Stimulated activated CD8-positive, alpha-beta memory T cell treated with anti-CD3 and anti-CD28 coated beads, Interleukin-15, amount 100 ng/mL, for 24 hours (primary cell): ENCODE data around the gene PANK1.
"Not testable (repeated sequence)": the region's sequence is repeated elsewhere in the genome, so short reads cannot be mapped to it uniquely, and the experiment has no call there.

Experiments
- DNase-seq: peaks from one replicate; pipeline ENCODE4 v3.0.0-alpha.2; 2020; ENCODE audit warnings: low read depth

The PANK1 gene

DNA sequence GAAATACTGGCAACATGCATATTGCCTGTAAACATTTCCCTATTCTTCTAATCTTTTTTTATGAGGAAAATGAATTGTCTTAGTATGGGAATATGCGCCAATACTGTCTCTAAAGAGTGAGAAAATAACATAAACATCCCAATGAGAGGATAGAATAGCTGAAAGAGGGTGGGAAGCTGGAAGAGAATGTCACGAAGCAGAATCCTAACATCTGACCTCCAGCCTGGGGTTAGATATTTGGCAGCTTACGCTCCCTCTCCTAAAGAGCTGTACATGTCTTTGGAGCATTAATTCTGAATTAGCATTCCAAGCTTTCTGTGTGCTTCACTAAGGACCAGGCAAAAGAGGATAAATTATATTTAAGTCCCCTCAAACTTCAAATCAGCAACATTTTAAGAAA, 78.0 kb downstream of the PANK1 start:
- no peak for DNase-seq

GRCh38 chr10:89566095-89566950, 78.7 kb downstream of the PANK1 start:
- DNase-seq: no peak

DNA sequence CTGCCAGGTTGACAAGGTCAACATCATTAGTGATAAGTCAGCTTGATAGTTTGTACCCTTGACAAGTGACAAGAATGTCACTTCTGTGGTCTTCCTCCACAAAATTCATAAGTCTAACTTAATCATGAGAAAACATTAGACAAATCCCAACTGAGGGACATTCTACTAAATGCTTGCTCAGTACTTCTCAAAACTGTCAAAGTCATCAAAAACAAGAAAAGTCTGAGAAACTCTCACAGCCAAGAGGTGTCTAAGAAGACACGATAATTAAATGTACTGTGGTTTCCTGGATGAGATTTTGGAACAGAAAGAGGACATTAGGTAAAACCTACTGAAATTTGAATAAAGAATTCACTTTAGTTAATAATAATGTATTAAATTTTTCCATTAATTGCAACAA, 79.9 kb downstream of the PANK1 start:
- DNase-seq: no peak

GRCh38 chr10:89563861-89564478, 81.1 kb downstream of the PANK1 start:
- DNase-seq: no peak

- DNase-seq: no peak
These were observed 81.7 kb downstream of the PANK1 start for GRCh38 chr10:89563311-89563710.

GRCh38 chr10:89556600-89556999, 88.4 kb downstream of the PANK1 start:
- DNase-seq: no peak

GRCh38 chr10:89555688-89556445, 89.2 kb downstream of the PANK1 start:
- DNase-seq: no peak

DNA sequence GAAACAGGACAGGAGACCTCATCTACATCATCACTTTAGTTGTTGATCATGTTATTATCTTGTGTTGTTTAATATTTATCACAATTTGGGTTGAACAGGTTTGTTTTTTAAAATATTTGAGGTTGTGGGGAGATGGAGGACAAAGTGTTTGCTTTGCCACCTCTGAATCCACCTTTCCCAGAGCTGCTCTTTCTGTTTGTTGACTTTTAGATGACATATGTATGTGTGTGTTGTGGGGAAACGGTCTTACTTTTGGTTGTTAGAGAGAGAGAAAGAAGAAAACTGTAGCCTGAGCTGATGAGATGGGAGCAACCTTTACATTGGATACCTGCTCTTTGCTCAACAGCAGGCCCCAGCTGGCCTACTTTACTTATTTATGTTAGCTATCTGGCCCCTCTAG, 90.6 kb downstream of the PANK1 start:
- no peak for DNase-seq

DNA sequence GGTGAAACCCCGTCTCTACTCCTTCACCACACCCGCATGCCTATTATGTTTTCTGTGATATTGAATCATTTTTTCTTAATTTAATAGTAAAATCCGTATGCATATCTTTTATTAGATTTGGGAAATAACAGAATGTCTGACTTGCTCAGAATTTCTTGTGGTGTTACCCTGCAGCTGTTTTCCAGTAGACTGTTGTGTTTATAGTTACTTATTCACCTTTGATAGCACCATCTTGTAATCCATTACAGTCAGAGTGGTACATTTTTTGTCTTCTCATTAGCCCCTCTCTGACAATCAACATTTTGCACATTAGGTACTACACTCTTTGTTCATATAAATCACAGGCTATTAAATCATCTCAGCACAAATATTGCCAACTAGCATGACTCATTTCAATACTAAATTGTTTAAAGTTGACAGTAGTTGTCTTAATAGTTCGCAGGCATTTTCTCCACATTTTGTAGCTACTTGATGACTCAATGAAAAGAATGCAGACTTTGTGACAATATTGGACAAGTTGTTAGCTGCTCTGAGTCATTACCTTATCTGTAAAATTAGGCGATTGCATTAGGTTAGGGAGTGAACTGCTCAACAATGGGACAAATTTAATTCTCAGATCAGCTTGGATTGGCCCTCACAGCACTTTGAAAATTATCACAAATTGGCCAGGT, 91.8 kb downstream of the PANK1 start:
- no peak for DNase-seq

DNA sequence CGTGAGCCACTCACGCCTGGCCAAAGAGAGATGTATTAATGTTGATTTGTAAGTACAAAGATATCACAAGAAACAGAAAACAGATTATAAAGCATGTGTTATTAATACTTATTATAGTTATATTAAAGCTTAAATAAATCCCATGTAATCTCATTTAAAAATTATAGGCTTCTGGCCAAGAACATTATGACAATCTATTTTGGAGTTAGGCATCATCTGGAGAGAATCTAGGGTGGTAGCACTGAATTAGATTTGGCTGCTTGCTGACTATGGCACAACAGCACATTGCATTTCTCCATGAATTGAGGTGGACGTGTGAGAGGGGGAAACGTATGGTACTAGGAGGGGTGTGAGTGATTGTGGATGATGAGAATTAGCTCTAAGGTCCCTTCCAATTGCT, 92.8 kb downstream of the PANK1 start:
- no peak for DNase-seq

DNA sequence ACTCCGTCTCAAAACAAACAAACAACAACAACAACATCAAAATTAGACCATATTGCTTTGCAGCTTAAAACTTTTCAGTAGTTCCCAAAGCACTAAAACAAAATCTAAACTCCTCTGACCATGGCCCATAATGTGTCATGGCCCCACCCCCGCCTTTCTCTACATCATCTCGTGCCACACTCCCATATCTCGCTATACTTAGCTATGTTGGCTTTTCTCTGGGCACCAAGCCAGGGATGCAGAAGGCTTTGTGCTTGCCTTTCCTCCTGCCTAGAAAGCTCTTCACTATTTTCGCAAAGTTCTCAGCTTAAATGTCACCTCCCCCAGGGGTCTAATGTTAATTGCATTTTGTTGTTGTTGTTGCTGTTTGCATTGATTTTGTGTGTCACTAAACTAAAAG, 94.5 kb downstream of the PANK1 start:
- DNase-seq: no peak

GRCh38 chr10:89549510-89549909, 95.5 kb downstream of the PANK1 start:
- no peak for DNase-seq

DNA sequence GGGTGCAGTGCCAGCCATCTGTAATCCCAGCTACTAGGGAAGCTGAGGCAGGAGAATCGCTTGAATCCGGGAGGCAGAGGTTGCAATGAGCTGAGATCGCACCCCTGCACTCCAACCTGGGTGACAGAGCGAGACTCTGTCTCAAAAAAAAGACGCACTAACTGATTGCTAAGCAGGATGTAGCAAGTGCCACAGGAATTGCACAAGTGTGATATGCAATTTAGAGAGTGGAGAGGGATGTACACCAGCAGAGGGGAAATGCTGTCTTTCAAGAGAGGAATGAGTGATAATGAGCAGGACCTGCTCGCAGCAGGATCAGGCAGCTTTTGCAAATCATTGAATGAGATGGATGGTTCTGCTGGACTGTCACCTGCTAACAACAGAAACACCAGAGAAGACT, 96.4 kb downstream of the PANK1 start:
- no peak for DNase-seq

DNA sequence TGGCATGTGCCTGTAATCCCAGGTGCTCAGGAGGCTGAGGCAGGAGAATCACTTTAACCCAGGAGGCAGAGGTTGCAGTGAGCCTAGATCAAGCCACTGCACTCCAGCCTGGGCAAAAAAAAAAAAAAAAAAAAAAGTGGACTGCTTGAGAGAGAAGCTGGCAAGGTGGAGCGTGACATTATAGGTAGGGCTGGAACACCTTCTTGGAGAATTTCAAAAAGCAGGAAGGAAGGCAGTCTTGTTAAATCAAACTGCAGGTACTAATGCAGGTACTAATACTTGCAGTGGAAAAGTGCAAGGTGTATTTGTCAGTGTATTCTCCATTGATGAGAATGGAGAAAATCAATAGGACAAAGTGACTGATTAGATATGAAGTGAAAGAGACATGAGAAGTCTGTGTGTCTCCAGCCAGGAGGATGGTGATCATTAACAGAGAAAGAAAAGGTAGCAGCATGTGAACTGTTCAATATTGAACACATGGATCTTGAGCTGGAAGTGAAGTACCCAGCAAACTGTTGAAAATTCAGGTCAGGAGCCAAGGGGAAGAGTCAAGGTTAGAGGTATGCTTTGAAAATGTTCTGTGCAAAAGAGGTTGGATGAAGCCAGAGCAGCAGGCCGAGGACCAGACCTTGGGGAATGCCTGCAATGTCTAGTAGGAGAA, 97.1 kb downstream of the PANK1 start:
- no peak for DNase-seq

DNA sequence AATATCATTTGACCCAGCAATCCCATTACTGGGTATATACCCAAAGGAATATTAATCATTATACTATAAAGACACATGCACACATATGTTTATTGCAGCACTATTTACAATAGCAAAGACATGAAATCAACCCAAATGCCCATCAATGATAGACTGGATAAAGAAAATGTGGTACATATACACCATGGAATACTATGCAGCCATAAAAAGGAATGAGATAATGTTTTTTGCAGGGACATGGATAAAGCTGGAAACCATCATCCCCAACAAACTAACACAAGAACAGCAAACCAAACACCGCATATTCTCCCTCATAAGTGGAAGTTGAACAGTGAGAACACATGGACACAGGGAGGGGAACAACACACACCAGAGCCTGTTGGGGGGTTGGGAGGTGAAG, 98.4 kb downstream of the PANK1 start:
- DNase-seq: not testable (repeated sequence)

- no peak for DNase-seq
These were observed 101.2 kb downstream of the PANK1 start for GRCh38 chr10:89543841-89544240.

DNA sequence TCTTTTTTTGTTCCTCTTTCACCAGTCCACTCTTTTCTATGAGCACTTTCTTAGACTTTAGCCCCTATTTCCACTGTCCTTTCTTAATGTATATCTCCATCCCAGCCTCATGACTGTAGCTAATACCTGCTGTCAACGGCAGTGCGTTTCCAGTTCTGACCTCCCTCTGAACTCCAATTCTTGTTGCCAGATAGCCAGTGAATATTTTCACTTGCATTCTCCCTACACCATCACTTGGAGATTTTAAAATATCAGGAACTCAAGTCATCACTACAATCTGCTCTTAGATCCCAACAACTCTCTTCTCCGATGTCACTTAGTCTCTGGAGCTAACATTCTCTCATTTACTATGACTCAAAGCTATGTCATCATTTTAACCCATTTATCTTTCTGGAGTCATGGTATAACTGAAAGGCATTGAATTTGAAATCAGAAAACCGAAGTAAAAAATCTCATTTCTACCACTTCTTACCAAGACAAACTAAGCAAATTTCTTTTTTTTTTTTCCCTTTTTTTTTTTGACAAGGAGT, 104.6 kb downstream of the PANK1 start:
- no peak for DNase-seq

- no peak for DNase-seq
These were observed 107.7 kb downstream of the PANK1 start for GRCh38 chr10:89537364-89537763.

GRCh38 chr10:89536013-89536354, 109.1 kb downstream of the PANK1 start:
- DNase-seq: no peak

DNA sequence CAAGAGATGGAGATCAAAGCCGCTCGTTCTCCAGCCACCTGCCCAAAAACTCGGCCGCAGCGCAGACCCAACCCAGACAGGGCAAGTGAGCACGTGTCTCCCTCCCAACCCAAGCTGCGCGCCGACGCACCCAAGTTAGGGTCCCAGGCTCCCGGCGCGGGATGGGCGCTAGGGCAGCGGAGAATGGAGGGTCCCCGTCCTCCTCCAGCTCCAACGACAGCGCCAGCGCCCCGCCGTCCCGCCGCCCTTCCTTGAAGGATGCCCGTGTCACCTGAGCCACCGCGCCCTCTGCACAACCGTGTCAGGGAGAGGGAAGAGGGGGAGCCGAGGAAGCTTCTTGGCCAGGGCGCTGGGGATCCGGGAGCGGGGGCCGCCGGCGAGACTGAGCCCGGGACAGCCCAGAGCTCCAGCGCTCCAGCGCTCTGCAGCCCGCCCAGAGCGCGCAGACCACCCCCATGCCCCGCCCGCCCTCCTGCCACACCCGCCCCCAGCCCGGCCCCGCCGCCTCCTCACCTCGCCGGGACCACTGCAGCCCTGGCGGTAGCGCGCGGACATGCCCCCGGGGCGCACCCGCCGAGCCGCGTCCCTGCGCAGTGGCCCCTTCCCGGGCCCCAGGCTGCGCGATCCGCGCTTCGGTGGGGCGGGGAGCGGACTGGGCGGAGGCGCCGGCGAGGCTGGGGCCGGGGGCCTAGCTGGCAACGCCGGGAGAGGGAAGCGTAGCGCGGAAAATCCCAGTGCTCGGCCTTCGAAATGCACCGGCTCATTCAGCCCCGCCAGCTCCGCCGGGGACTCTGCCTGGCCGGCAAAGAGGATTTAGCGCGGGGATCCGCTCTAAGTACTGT, 109.7 kb downstream of the PANK1 start, which contains the start of gene SLC16A12:
TSS of gene SLC16A12 (minus strand) at position 424 of the 842 bp plus-strand sequence. CDS start 73,016 bp downstream, outside the sequence.
- no peak for DNase-seq

DNA sequence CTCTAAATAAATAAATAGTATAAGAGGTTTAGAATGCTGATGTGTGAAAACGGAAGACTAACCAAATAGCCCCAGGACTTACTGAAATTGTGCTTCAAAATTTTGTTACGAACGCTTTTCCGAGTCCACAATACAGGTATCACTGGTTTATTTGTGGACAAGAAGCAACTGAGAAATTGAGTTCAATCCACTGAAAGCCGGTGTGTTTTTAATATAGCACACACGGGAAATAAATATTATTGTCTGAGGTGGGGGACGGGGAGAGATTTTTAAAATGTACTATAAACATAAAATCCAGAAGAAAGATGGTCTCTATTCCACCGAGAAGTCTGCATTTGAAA, 110.2 kb downstream of the PANK1 start:
- no peak for DNase-seq
